IMR-90 (cell line): ENCODE results near the gene TMPRSS7. TPM values are rescaled to one million over a fixed set of nuclear protein-coding genes. Genes with fewer than 3 reads are reported as not detected.

Experiments
- ATAC-seq: fragments of 200-7000 bp; cut with Tn5 transposase; 2 replicates; pipeline ENCODE4 v1.9.1; 2020; ENCODE audit warnings: low read depth, mild to moderate bottlenecking, moderate library complexity
- BruUV-seq: library from RNA; stranded (reverse); fragments of 400-500 nt; replicated peaks from 2 replicates; lab custom pipeline; 2021; lab: Mats Ljungman, UMichigan
- CTCF ChIA-PET: fragments of 300-600 bp; formaldehyde crosslinking; extraction: SDS; loops from one replicate; lab custom pipeline; 2021; ENCODE audit warnings: antibody characterized with exemption; lab: Yijun Ruan, JAX
- POLR2A ChIA-PET: fragments of 300-600 bp; sonication (Branson Sonifier 250); formaldehyde crosslinking; loops from one replicate; lab custom pipeline; 2022; ENCODE audit warnings: antibody characterized with exemption; ENCODE audit not compliant: unreplicated experiment; lab: Charles Lee
- DNase-seq: peaks from one replicate; pipeline ENCODE4 v3.0.0; 2013
- H2AFZ ChIP-seq: replicated peaks from 2 replicates; pipeline ENCODE3; 2013; ENCODE audit warnings: low read length, mild to moderate bottlenecking; ENCODE audit not compliant: poor library complexity
- H2AK5ac ChIP-seq: 2 replicates; pipeline ENCODE4 v1.6.1; 2013; ENCODE audit warnings: low read depth, low read length, inconsistent platforms
- H2AK9ac ChIP-seq: replicated peaks from 2 replicates; pipeline ENCODE3; 2013; ENCODE audit warnings: mild to moderate bottlenecking, low read depth, low read length, moderate library complexity; ENCODE audit not compliant: poor library complexity
- H2BK120ac ChIP-seq: 2 replicates; pipeline ENCODE4 v1.6.1; 2013; ENCODE audit warnings: low read depth, low read length, inconsistent platforms
- H2BK15ac ChIP-seq: 3 replicates; pipeline ENCODE4 v1.6.1; 2013; ENCODE audit warnings: low read depth, low read length, inconsistent platforms
- H2BK20ac ChIP-seq: 2 replicates; pipeline ENCODE4 v1.6.1; 2013; ENCODE audit warnings: low read depth, mild to moderate bottlenecking, inconsistent platforms, low read length, moderate library complexity
- H2BK5ac ChIP-seq: 2 replicates; pipeline ENCODE4 v1.6.1; 2013; ENCODE audit warnings: mild to moderate bottlenecking, low read depth, low read length, inconsistent platforms; ENCODE audit not compliant: poor library complexity, severe bottlenecking
- H3K14ac ChIP-seq: replicated peaks from 2 replicates; pipeline ENCODE4 v1.6.1; 2013; ENCODE audit warnings: low read depth, low read length, inconsistent platforms
- H3K18ac ChIP-seq: 2 replicates; pipeline ENCODE4 v1.6.1; 2013; ENCODE audit warnings: low read depth, low read length, control low read depth
- H3K23ac ChIP-seq: 2 replicates; pipeline ENCODE4 v1.6.1; 2013; ENCODE audit warnings: low read depth, low read length, inconsistent platforms
- H3K27ac ChIP-seq: 2 replicates; pipeline ENCODE4 v1.5.1; 2013; ENCODE audit warnings: mild to moderate bottlenecking, control low read depth, low read length; ENCODE audit not compliant: insufficient read depth
- H3K27me3 ChIP-seq: 2 replicates; pipeline ENCODE4 v1.6.1; 2013; ENCODE audit warnings: low read length; ENCODE audit not compliant: control insufficient read depth, insufficient read depth
- H3K36me3 ChIP-seq: 2 replicates; pipeline ENCODE4 v1.6.1; 2013; ENCODE audit warnings: low read length, mixed read lengths; ENCODE audit not compliant: control insufficient read depth, insufficient read depth
- H3K4ac ChIP-seq: 2 replicates; pipeline ENCODE4 v1.6.1; 2013; ENCODE audit warnings: low read depth, low read length, inconsistent platforms
- H3K4me1 ChIP-seq: 2 replicates; pipeline ENCODE4 v1.6.1; 2013; ENCODE audit warnings: low read length, mixed read lengths; ENCODE audit not compliant: control insufficient read depth, insufficient read depth
- H3K4me2 ChIP-seq: 2 replicates; pipeline ENCODE4 v1.6.1; 2013; ENCODE audit warnings: low read depth, mild to moderate bottlenecking, control low read depth, low read length, moderate library complexity
- H3K4me3 ChIP-seq: 2 replicates; pipeline ENCODE4 v1.5.1; 2013; ENCODE audit warnings: low read depth, mild to moderate bottlenecking, control low read depth, low read length, moderate library complexity; ENCODE audit not compliant: insufficient read depth
- H3K56ac ChIP-seq: 2 replicates; pipeline ENCODE4 v1.6.1; 2013; ENCODE audit warnings: low read length, inconsistent platforms; ENCODE audit not compliant: insufficient read depth; ENCODE audit errors: extremely low read depth
- H3K79me1 ChIP-seq, 2 experiments: 2 replicates each; pipeline ENCODE4 v1.6.1; 2013; ENCODE audit warnings: low read length in 2 of 2, inconsistent platforms in 1 of 2, low read depth in 1 of 2
- H3K9ac ChIP-seq: 2 replicates; pipeline ENCODE4 v1.6.1; 2013; ENCODE audit warnings: low read depth, low read length, control low read depth
- H3K9me1 ChIP-seq: 2 replicates; pipeline ENCODE4 v1.6.1; 2013; ENCODE audit warnings: low read length, inconsistent platforms; ENCODE audit not compliant: insufficient read depth
- H3K9me3 ChIP-seq: 2 replicates; pipeline ENCODE4 v1.6.1; 2013; ENCODE audit warnings: low read length; ENCODE audit not compliant: control insufficient read depth, insufficient read depth
- H4K20me1 ChIP-seq: 2 replicates; pipeline ENCODE4 v1.6.1; 2013; ENCODE audit warnings: low read length, inconsistent platforms; ENCODE audit not compliant: insufficient read depth
- H4K5ac ChIP-seq: 2 replicates; pipeline ENCODE4 v1.6.1; 2013; ENCODE audit warnings: mild to moderate bottlenecking, low read depth, low read length, control low read depth
- H4K8ac ChIP-seq, 2 experiments: 2 replicates each; pipeline ENCODE4 v1.6.1; 2013; ENCODE audit warnings: low read depth in 2 of 2, low read length in 2 of 2, control low read depth in 1 of 2, inconsistent platforms in 1 of 2
- H4K91ac ChIP-seq: 2 replicates; pipeline ENCODE4 v1.6.1; 2013; ENCODE audit warnings: low read depth, low read length, inconsistent platforms; ENCODE audit not compliant: insufficient read depth
- BHLHE40 ChIP-seq: fragments of 150-350 bp; IDR thresholded peaks from 2 replicates; pipeline ENCODE4 v1.6.1; 2016; ENCODE audit warnings: mild to moderate bottlenecking, low read depth, low read length
- CEBPB ChIP-seq: IDR thresholded peaks from 2 replicates; pipeline ENCODE4 v1.6.1; 2012; ENCODE audit warnings: low read depth, low read length, improper control_type of control experiment
- CHD1 ChIP-seq: IDR thresholded peaks from 2 replicates; pipeline ENCODE4 v1.6.1; 2012; ENCODE audit warnings: low read depth, low read length, improper control_type of control experiment
- FOS ChIP-seq: fragments of 150-350 bp; IDR thresholded peaks from 2 replicates; pipeline ENCODE4 v1.6.1; 2016; ENCODE audit warnings: low read depth, low read length
- MAFK ChIP-seq: IDR thresholded peaks from 2 replicates; pipeline ENCODE4 v1.6.1; 2012; ENCODE audit warnings: low read depth, low read length, improper control_type of control experiment
- MAZ ChIP-seq: IDR thresholded peaks from 2 replicates; pipeline ENCODE4 v1.6.1; 2012; ENCODE audit warnings: low read depth, mild to moderate bottlenecking, low read length, improper control_type of control experiment, moderate library complexity, borderline replicate concordance
- MXI1 ChIP-seq: IDR thresholded peaks from 2 replicates; pipeline ENCODE4 v1.6.1; 2012; ENCODE audit warnings: low read depth, mild to moderate bottlenecking, low read length, moderate library complexity, borderline replicate concordance
- NFE2L2 ChIP-seq: fragments of 150-350 bp; IDR thresholded peaks from 2 replicates; pipeline ENCODE4 v1.6.1; 2016; ENCODE audit warnings: low read depth, mild to moderate bottlenecking, low read length
- POLR2A ChIP-seq: IDR thresholded peaks from 2 replicates; pipeline ENCODE4 v1.6.1; 2012; ENCODE audit warnings: mild to moderate bottlenecking, low read depth, low read length
- RAD21 ChIP-seq: IDR thresholded peaks from 2 replicates; pipeline ENCODE4 v1.6.1; 2012; ENCODE audit warnings: low read length, improper control_type of control experiment
- RCOR1 ChIP-seq: IDR thresholded peaks from 2 replicates; pipeline ENCODE4 v1.6.1; 2012; ENCODE audit warnings: mild to moderate bottlenecking, low read length, improper control_type of control experiment; ENCODE audit not compliant: insufficient replicate concordance
- RFX5 ChIP-seq: IDR thresholded peaks from 2 replicates; pipeline ENCODE4 v1.8.0; 2012; ENCODE audit warnings: low read depth, mild to moderate bottlenecking, low read length, moderate library complexity
- SMC3 ChIP-seq: fragments of 150-350 bp; IDR thresholded peaks from 2 replicates; pipeline ENCODE4 v1.6.1; 2016; ENCODE audit warnings: low read depth, mild to moderate bottlenecking, antibody characterized with exemption, low read length, moderate library complexity
- USF2 ChIP-seq: fragments of 150-350 bp; IDR thresholded peaks from 2 replicates; pipeline ENCODE4 v1.6.1; 2017; ENCODE audit warnings: mild to moderate bottlenecking, antibody characterized with exemption, low read length, low read depth
- WGBS, 2 experiments: methylation state at CpG; one replicate each; pipeline versions ENCODE4 v1.1.5 to v1.1.7; 2013; ENCODE audit warnings: missing lambda C conversion rate in 2 of 2; ENCODE audit not compliant: insufficient read length in 1 of 2; ENCODE audit errors: extremely low coverage in 2 of 2; 5-methylcytosine and 5-hydroxymethylcytosine counted together
- dilution Hi-C: fragments of 300-500 bp; cut with HindIII; formaldehyde crosslinking; loops from one replicate; pipeline ENCODE4 v1.14.3; 2018; ENCODE audit warnings: low sequenced_read_pairs; ENCODE audit not compliant: unreplicated experiment
- in situ Hi-C: fragments of 300-500 bp; cut with MboI; formaldehyde crosslinking; loops from 3 replicates; pipeline ENCODE4 v1.14.3; 2019; ENCODE audit warnings: low sequenced_read_pairs, inconsistent platforms, mixed read lengths
- intact Hi-C: fragments of 100-400 bp; cut with micrococcal nuclease; formaldehyde crosslinking; loops from 2 replicates; pipeline ENCODE4 v1.10.0; 2022
- polyA plus RNA-seq, 3 experiments: library from polyadenylated mRNA; depleted of rRNA; stranded (reverse); fragments of >200 nt; gene quantifications; 2 replicates each; pipeline ENCODE4 v1.2.3, GENCODE V29; 2012; ENCODE audit warnings: low replicate concordance in 1 of 3
- total RNA-seq: library from RNA; depleted of rRNA; stranded (reverse); fragments of >200 nt; gene quantifications from 2 replicates; pipeline ENCODE4 v1.2.3, GENCODE V29; 2012
- TF ChIP-seq, protein P1 (sequence below): conservative IDR thresholded peaks from 2 replicates; pipeline ENCODE4 v1.5.1; 2012; ENCODE audit warnings: mild to moderate bottlenecking, low read depth, low read length, improper control_type of control experiment
- TF ChIP-seq, protein P2 (sequence below): fragments of 150-350 bp; IDR thresholded peaks from 2 replicates; pipeline ENCODE4 v1.6.1; 2016; ENCODE audit warnings: low read depth, mild to moderate bottlenecking, low read length, moderate library complexity, borderline replicate concordance

Gene TMPRSS7
- total and polyA plus RNA-seq, 2 of the 4 experiments (the other 2 are of a cell fraction): 0.07 TPM; not detected in 1

DNA sequence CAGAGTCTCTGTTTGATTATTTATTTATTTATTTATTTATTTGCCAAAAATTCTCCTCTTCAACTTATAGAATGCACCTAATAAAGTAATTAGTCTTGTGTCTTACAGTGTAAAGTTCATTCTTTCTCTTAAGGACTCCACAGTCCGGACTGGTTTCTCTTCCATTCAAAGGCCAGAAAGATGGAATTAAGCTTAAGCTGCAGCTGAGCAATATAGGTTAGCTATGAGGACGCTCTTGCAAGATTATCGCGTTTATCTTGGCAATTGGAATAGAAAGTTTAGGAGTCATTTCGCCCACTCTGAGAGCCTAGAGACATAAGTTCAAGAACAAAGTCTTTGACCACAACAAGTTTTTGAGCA, 20.8 kb upstream of the TMPRSS7 start:
- no peak overlapping the region for H2AK5ac ChIP-seq
- 71% methylated on average over 1 of the region's 5 CpGs; no CpG with 5 or more reads in 1 of the 2 experiments for WGBS, 2 experiments
- no peak overlapping the region for H3K56ac ChIP-seq
- no peak overlapping the region for H3K23ac ChIP-seq
- H3K14ac ChIP-seq: no peak overlapping the region
- H2AK9ac ChIP-seq: no peak overlapping the region
- ChIA-PET CTCF (interaction anchor here (0.6 to 3.1 kb wide), 15 partner anchors 10 to 294 kb away, joined by 3 to 17 read pairs (median 4); partner anchors contain the start of genes ABHD10 and TAGLN3), POLR2A (interaction anchor here (0.5 to 0.6 kb wide), 2 partner anchors 51 to 346 kb away, joined by 3 to 4 read pairs; no protein-coding TSS in a partner anchor)
- no peaks in the 10 kb centered on the region for H3K9me3 ChIP-seq
- no peak overlapping the region for H3K18ac ChIP-seq
- no peaks in the 10 kb centered on the region for H3K36me3 ChIP-seq
- no peak overlapping the region for H2BK20ac ChIP-seq
- no peak overlapping the region for H3K27ac ChIP-seq
- no peak overlapping the region for H4K5ac ChIP-seq
- H4K20me1 ChIP-seq: no peaks in the 10 kb centered on the region
- no peak overlapping the region for H3K9ac ChIP-seq
- no TSS peak for BruUV-seq
- H3K79me1 ChIP-seq: no peaks in the 10 kb centered on the region
- ATAC-seq: peak; percentile 35
- no peak overlapping the region for H2BK120ac ChIP-seq
- no peak overlapping the region for H3K4ac ChIP-seq
- no peak overlapping the region for H2BK5ac ChIP-seq
- H2AFZ ChIP-seq: no peak overlapping the region
- H3K4me3 ChIP-seq: no peak overlapping the region
- no peak overlapping the region; a peak in 1 of 4 replicates for H4K8ac ChIP-seq
- H3K4me1 ChIP-seq: peaks cover 7% of the 10 kb centered on the region
- no peak overlapping the region for H2BK15ac ChIP-seq
- intact Hi-C loops: loop anchor here (1.0 kb wide), 2 partner anchors 24 to 296 kb away; no protein-coding TSS in a partner anchor
- no peak overlapping the region for H4K91ac ChIP-seq
- in situ Hi-C loops: no loop called here
- dilution Hi-C loops: no loop called here
- no peaks in the 10 kb centered on the region for H3K9me1 ChIP-seq
- no peak for DNase-seq
- H3K4me2 ChIP-seq: no peak overlapping the region
- TF ChIP-seq MAFK: no peak
- TF ChIP-seq, protein P1, sequence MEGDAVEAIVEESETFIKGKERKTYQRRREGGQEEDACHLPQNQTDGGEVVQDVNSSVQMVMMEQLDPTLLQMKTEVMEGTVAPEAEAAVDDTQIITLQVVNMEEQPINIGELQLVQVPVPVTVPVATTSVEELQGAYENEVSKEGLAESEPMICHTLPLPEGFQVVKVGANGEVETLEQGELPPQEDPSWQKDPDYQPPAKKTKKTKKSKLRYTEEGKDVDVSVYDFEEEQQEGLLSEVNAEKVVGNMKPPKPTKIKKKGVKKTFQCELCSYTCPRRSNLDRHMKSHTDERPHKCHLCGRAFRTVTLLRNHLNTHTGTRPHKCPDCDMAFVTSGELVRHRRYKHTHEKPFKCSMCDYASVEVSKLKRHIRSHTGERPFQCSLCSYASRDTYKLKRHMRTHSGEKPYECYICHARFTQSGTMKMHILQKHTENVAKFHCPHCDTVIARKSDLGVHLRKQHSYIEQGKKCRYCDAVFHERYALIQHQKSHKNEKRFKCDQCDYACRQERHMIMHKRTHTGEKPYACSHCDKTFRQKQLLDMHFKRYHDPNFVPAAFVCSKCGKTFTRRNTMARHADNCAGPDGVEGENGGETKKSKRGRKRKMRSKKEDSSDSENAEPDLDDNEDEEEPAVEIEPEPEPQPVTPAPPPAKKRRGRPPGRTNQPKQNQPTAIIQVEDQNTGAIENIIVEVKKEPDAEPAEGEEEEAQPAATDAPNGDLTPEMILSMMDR: no peak
- TF ChIP-seq NFE2L2: no peak
- TF ChIP-seq USF2: no peak
- TF ChIP-seq, protein P2, sequence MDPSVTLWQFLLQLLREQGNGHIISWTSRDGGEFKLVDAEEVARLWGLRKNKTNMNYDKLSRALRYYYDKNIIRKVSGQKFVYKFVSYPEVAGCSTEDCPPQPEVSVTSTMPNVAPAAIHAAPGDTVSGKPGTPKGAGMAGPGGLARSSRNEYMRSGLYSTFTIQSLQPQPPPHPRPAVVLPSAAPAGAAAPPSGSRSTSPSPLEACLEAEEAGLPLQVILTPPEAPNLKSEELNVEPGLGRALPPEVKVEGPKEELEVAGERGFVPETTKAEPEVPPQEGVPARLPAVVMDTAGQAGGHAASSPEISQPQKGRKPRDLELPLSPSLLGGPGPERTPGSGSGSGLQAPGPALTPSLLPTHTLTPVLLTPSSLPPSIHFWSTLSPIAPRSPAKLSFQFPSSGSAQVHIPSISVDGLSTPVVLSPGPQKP: no peak
- no peak for TF ChIP-seq POLR2A
- TF ChIP-seq MXI1: no peak
- TF ChIP-seq SMC3: no peak
- no peak for TF ChIP-seq MAZ
- no peak for TF ChIP-seq CEBPB
- no peak for TF ChIP-seq RAD21
- TF ChIP-seq BHLHE40: no peak
- TF ChIP-seq CHD1: no peak
- no peak for TF ChIP-seq RCOR1
- TF ChIP-seq RFX5: no peak
- TF ChIP-seq FOS: no peak
- no peaks in the 10 kb centered on the region for H3K27me3 ChIP-seq
